Activated CD4-positive, alpha-beta T cell treated with anti-CD3 and anti-CD28 coated beads, Interleukin-2, amount 50 U/mL, for 4 hours (primary cell): ENCODE data around the gene SEPHS1.
A peak's percentile ranks its signal among the peaks of the same experiment; 100 is the strongest.
"Not testable (repeated sequence)": the region's sequence is repeated elsewhere in the genome, so short reads cannot be mapped to it uniquely, and the experiment has no call there.

Experiments
- DNase-seq, 2 experiments: peaks; one replicate each; pipeline ENCODE4 v3.0.0-alpha.2; 2020

SEPHS1 gene

GRCh38 chr10:13348216-13349017 lies at the start of gene SEPHS1:
TSS of gene SEPHS1 (minus strand) at chr10:13348293. CDS start at chr10:13344950, 3,343 bp downstream.
- DNase-seq = peak; percentile 69 to 73

- DNase-seq = no peak
Measured at GRCh38 chr10:13397052-13397451, 49.0 kb upstream of the SEPHS1 start.

- DNase-seq = no peak
Measured at GRCh38 chr10:13396369-13396768, 48.3 kb upstream of the SEPHS1 start.

GRCh38 chr10:13395540-13395939 lies 47.4 kb upstream of the SEPHS1 start:
- DNase-seq = no peak

GRCh38 chr10:13393640-13394039 lies 45.5 kb upstream of the SEPHS1 start:
- no peak for DNase-seq

- DNase-seq = no peak
Measured at GRCh38 chr10:13392701-13393100, 44.6 kb upstream of the SEPHS1 start.

- DNase-seq = no peak
Measured at GRCh38 chr10:13390604-13391522, 42.8 kb upstream of the SEPHS1 start.

- no peak for DNase-seq
Measured at GRCh38 chr10:13388478-13389230, 40.6 kb upstream of the SEPHS1 start.

GRCh38 chr10:13386021-13386420 lies 37.9 kb upstream of the SEPHS1 start:
- no peak for DNase-seq

GRCh38 chr10:13383399-13383761 lies 35.3 kb upstream of the SEPHS1 start:
- DNase-seq = no peak

- DNase-seq = no peak
Measured at GRCh38 chr10:13382703-13383398, 34.8 kb upstream of the SEPHS1 start.

- not testable (repeated sequence) for DNase-seq
Measured at GRCh38 chr10:13379061-13379460, 31.0 kb upstream of the SEPHS1 start.

GRCh38 chr10:13376746-13377145 lies 28.7 kb upstream of the SEPHS1 start:
- no peak for DNase-seq

- DNase-seq = no peak
Measured at GRCh38 chr10:13376297-13376696, 28.2 kb upstream of the SEPHS1 start.

GRCh38 chr10:13375791-13376190 lies 27.7 kb upstream of the SEPHS1 start:
- DNase-seq = no peak

- no peak for DNase-seq
Measured at GRCh38 chr10:13373644-13374043, 25.6 kb upstream of the SEPHS1 start.

- no peak for DNase-seq
Measured at GRCh38 chr10:13372524-13372923, 24.4 kb upstream of the SEPHS1 start.

GRCh38 chr10:13371897-13372470 lies 23.9 kb upstream of the SEPHS1 start:
- peak; percentile 29 to 36 for DNase-seq

GRCh38 chr10:13366891-13367290 lies 18.8 kb upstream of the SEPHS1 start:
- no peak for DNase-seq

GRCh38 chr10:13365831-13366230 lies 17.7 kb upstream of the SEPHS1 start:
- no peak for DNase-seq

GRCh38 chr10:13365243-13365642 lies 17.1 kb upstream of the SEPHS1 start:
- DNase-seq = no peak

- DNase-seq = no peak
Measured at GRCh38 chr10:13360587-13360986, 12.5 kb upstream of the SEPHS1 start.
